Right ventricle myocardium superior (tissue), 1 donor: ENCODE data around the gene MAN1B1. TPM values are rescaled to one million over a fixed set of nuclear protein-coding genes. Genes with fewer than 3 reads are reported as not detected.

ENCODE experiments used
- ATAC-seq: fragments of 200-7000 bp; cut with Tn5 transposase; one replicate; pipeline ENCODE4 v1.9.1; 2020; ENCODE audit warnings: mild to moderate bottlenecking; ENCODE audit not compliant: poor library complexity
- DNase-seq: peaks from one replicate; pipeline ENCODE4 v3.0.0-alpha.2; 2020
- intact Hi-C: fragments of 100-400 bp; cut with DNase I; formaldehyde crosslinking; loops from one replicate; pipeline ENCODE4 v1.11.2; 2022
- total RNA-seq: library from RNA; stranded (reverse); fragmentation: NEBNext Ultra II Directional; extraction: Animal tissue kit (Norgen Biotek cat#: 25700); gene quantifications from one replicate; pipeline ENCODE4 v1.2.1, GENCODE V29; 2021
- donor health status: DM: no; HTN: yes; CAD: no; lungs with severe emphysema.

Gene MAN1B1
- total RNA-seq, 1 donor from 2014 or later, result 20.3 TPM

DNA sequence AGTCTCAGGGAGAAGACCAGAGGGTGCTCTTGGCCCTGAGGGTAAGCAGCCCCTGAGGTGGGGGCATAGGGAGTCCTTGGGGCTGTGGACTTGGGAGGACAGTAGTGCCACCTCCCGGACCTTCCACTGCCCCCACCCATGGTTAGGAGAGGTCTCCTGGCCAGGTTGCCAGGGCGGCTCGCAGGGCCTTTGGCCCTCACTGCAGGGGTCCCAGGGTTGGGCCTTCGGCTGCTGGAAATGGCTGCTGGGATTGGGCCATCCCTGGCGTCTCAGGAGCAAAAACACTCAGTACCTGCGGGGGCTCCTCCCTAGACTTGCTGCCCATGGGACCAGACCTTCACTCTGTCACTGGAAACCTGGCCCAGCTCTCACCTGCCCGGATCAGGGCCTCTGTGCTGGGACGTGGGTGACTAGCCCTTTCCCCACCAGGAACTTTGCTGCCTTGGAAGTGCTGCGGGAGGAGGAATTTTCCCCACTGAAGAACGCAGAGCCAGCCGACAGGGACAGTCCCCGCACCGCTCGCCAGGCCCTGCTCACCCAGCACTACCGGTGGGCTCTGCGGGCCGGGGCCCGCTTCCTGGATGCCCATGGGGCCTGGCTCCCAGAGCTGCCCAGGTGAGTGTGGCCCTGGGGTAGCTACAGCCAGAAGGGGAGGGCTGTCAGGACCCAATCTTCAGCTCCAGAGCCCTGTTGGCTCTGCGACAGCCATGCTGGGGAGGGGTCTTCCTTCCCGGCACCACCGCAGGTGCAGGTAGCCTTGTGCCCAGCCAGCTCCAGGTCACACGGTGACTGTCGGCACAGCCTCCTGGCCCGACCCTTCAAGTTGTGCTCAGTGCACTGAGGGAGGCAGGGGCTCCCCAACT is 6.3 kb upstream of the MAN1B1 start:
- ATAC-seq (no peak), DNase-seq (no peak)
- intact Hi-C loops, result no loop called here

DNA sequence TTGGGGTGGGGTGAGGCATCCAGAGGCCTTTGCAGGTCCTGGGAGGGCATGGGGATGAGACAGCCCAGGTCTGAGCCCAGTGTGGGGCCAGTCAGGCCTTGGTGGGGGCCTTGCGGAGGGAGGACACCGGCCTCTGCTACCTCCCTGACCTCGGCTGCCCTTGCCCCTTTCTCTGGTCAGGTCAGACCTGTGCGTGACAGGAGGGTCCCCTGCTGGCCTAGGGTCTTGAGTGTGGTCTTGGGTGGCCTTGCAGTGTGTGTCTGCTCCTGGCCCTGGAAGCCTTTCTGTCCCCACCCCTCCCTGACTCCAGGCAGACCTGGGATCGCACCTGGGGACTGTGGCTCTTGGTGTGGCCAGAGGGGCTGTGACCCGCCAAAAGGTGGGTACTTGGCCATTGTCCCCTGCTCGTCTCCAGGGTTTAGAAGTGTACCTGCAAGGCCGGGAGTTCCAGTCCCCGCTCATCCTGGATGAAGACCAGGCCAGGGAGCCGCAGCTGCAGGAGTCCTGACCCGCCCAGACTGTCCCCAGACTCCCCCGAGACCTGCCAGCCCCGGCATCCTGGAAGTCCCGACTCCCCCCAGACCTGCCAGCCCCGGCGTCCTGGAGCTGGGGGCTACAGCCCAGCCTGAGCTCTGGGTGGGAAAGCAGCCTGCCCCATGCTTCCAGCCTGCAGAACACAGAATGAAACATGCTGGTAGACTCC is 4.4 kb upstream of the MAN1B1 start:
- DNase-seq (no peak), ATAC-seq (no peak)
- intact Hi-C loops, result no loop called here

DNA sequence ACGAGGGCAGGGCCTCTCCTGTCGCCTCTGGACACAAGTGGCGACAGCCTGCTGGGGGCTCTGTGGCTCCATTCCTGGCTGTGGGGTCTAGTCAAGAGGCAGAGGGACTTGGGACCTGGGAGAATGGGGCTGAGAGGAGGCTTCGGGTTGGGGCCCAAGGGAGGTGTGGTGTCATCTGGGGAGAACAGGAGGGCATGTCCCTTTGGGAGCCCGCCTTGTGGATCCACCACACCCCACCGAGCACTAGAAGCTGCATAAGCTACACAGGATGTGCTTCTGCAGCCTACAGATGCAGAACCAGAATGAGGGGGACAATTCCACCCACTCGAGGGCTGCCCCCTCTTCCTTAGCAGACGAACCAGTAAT is 3.9 kb upstream of the MAN1B1 start:
- ATAC-seq, result no peak
- DNase-seq, result no peak
- intact Hi-C loops, result no loop called here

DNA sequence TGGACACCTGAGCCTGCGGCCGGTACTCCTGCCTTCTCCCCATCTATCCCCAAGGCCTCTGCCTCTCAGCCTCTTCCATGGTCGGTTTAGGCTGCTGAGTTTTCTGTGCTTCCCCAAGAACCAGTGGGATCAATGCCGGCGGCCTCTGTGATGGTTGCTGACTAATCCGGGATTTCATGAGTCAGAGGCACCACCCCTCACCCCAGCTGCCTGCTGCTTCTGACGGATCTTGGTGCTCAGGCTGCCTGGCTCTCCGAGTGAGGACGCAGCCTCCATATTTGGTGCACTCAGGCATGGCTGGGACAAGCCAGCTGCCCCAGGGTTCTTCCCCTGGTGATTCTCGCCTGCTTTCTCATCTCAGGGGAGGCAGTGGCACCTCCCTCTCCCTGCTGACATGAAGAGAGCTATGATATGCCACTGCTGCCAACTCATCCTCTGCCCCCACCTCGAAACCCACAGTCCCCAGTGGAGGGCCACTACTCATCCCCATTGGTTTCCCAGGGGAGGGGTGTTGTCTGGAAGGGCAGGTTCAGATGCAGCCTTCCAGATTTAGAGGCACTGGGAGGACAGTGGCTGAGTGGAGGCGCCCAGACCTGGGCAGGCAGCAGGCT is 3.3 kb upstream of the MAN1B1 start:
- intact Hi-C loops, result no loop called here
- DNase-seq (peak; percentile 73), ATAC-seq (no peak)

DNA sequence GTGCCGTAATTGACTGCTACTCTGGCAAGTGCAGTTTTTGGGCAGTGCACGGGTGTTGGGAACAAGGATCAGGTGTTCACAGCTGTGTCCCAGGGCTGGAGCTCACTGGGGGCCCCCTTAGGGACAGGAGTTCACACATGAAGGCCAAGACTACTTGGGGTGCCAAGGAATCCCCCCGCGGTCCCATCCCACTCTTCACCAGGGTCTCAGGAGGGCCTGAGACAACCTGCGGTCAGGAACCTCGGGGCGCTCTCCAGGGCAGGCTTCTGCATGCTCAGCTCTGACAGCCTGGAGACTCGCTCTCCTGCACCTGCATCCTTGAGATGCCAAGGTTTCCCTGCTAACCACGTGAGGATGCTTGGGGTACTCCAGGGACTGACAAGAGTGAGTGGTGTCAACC is 2.3 kb upstream of the MAN1B1 start:
- DNase-seq, result no peak
- ATAC-seq, result no peak
- intact Hi-C loops, result no loop called here

DNA sequence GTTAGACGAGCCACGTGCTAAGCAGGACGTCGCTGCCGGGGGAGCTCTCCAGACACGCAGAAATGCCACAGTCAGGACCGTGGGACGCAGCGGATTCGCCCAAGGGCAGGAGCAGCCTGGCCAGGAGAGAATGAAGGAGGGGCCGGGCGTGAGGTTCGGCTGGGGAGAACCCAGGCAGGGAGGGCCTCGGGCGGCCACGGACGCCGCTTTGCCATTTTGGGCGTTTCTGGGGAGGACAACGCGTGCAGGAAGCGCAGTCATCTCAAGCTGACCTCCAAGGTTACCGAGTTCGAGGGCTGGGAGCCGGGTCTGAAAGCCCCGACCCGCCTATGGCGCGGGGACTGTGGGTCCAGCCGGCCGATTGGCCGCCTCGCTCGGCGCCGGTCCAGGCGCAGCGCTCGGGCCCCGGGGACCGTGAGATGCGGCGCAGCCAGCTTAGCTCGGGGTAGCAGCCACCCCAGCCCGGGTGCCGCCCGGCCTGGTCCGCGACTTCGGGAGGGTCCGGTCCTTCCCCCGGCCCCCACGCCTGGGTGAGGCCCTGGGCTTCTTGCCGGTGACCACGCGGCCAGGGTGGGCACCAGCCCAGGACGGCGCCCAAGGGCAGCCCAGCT is 760 bp upstream of the MAN1B1 start:
- DNase-seq (peak; percentile 73), ATAC-seq (peak; percentile 44)
- intact Hi-C loops, result no loop called here

DNA sequence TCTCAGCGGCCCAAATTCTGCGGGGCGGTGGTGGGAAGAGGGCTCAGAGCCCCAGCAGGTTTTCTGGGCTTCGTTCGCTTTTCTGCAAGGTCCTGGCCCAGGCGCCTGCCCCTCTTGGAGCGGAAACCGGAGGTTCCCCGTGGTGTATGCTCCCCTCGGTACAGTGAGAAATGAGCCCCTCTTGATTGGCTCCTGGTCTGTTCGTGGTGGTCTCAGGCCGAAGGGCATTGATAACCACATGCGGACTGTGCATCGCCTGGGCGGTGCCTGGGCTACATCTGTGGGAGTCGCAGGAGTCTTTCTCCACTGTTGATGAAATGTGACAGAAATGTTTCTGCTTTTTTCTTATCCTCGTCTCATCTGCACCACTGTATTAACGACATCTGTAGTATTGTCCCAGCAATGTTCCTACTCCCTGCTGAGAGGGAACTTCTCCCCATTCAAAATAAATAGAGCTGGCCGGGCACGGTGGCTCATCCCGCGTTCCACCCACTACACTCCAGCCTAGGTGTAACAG is 682 bp downstream of the MAN1B1 start:
- intact Hi-C loops, result no loop called here
- DNase-seq (no peak), ATAC-seq (no peak)

DNA sequence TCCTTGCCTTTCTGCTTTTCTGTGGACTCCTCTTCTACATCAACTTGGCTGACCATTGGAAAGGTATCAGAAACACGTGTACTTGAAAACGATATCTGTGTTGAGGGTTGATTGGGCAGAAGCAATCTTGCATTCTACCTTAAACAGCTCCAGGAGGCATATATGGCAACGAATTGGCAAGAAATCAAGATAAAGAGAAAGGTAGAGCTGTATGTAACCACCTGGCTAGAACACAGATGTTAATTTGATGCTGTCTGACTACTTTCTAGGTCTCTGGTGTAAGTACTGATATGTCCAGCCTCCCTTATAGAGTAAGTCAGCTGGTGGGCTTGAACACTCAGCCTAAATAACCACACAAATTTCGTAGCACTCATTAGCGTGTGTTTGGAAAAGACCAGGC is 1.3 kb downstream of the MAN1B1 start:
- DNase-seq (no peak), ATAC-seq (no peak)
- intact Hi-C loops, result no loop called here

DNA sequence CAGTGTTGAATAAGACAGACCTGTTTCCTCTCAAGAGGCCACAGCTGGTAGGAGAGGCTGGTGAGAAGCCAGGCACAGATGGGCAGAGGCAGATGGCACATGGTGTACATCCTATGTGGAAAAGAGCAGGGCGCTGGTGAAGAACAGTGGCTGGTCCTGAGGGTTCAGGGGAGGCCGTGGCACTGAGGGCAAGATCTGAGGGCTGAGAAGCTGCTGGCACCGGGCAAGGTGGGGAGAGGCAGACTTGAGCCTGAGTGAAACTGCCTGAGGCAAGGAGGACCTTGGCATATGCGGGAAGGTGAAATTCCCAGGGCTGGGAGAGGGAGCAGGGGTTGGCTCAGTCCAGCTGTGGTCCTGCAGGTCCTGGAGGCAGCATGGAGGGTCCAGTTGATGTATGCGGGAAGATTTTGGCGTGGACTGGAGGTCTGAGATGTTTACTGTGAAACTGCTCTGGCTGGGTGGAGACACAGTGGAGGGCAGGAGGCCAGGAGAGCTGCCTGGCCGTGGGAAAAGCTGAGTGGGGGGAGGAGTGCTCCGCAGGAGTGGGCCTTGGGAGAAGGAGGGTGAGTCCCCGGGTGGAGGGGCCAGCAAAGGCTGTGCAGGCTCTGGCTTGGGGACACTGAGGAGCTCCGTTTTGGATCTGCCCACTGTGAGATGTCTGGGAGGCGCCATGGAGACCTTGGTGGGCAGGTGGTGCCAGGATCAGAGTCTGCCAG is 2.6 kb downstream of the MAN1B1 start:
- DNase-seq (no peak), ATAC-seq (no peak)
- intact Hi-C loops, result no loop called here

DNA sequence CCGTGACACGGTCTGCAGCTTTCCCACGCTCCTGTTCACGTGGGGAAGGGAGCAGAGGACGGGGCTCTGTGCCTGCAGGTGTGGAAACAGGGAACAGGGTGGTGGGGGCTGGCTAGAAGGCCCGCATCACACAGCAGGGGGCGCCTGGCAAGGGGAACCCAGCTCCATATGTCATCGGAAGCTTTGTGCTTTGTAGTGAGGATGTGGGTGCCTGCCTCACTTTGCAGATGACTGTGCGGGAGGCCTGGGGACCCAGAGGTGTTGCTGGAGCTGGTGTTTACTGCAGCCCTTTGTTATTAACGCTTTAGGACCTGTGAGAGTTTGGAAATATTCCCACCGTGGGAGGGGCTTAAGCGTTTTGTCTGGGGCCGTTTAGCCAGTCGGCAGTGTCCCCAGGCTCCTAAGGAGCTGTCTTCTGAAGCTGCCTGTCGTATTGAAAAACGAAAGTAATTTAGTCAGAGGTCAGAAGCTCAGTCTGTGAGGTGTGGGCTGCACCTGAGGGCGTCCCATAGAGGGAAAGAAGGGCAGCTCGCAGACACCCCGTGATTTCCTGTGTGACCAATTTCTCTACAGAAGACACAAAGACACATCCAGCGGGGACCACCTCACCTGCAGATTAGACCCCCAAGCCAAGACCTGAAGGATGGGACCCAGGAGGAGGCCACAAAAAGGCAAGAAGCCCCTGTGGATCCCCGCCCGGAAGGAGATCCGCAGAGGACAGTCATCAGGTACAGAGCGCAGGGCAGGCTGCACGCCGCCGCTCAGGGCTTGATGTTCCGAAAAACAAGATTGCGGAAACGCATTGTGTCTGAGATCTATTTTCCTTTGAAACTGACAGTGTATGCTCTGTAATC is 9.1 kb downstream of the MAN1B1 start:
- DNase-seq (peak; percentile 43), ATAC-seq (no peak)
- intact Hi-C loops, result no loop called here

DNA sequence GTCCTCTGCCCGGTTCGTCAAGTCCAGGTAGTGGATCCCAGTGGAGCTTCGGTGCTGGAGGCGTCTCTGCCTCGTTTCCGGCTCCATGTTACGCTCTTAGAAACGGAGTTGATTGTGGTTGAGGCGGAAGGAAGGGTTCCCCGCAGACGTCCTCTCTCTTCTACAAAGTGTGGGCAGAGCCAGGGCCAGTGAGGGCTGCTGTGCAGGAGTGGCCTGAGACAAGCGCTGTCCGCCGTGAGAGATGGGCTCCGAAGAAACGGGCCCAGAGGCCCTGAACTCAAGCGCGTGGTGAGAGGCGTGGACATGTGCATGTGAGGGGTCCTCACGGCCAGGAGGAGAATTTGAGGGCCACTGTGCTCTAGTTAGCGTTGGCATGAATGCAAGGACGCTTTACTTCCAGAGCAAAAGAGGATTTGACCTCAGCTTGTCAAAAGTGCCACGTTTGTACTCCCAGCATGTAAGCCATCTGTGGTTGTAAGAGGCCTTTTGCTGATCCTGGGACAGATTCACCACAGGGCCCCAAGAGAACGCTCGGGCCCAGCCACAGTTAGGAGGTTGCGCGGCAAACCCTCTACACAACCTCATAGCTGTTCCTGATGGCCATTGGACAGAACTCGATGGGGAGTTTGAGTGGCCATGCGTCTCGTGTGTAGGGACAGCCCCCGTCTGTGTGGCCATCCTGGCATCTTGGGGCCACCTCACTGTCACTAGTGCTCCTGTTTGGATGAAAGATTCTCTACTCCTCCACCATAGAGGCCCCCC is 10.2 kb downstream of the MAN1B1 start:
- DNase-seq, result no peak
- intact Hi-C loops, result no loop called here
- ATAC-seq, result no peak

DNA sequence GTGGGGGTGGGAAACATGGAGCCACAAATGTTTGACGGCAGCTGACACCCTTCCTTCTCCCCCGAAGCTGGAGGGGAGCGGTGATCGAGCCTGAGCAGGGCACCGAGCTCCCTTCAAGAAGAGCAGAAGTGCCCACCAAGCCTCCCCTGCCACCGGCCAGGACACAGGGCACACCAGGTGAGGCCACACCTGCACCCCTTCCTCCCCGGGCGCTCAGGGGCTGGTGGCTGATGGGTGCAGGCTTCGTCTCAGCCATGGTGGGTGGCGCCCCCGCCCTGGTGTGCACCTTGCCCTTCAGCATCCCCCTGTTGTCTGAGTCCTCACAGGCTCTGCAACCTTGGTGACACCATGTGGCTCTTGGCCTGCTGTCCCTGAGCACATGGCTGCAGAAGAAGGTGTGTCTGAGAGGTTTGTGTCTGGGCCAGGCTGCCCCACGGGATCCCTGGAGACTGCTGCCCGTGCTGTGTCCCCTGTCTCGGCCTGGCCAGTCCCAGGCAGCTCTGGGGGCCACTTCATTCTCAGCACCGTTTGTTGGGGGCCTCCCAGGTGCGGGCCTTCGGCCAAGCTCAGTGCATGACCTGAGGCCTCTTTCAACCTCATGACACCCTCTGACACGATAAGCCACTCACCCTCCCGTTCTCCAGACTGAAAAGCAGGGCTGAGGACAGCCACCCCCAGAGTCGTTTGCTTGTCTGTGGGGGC is 11.1 kb downstream of the MAN1B1 start:
- ATAC-seq (no peak), DNase-seq (no peak)
- intact Hi-C loops, result no loop called here

DNA sequence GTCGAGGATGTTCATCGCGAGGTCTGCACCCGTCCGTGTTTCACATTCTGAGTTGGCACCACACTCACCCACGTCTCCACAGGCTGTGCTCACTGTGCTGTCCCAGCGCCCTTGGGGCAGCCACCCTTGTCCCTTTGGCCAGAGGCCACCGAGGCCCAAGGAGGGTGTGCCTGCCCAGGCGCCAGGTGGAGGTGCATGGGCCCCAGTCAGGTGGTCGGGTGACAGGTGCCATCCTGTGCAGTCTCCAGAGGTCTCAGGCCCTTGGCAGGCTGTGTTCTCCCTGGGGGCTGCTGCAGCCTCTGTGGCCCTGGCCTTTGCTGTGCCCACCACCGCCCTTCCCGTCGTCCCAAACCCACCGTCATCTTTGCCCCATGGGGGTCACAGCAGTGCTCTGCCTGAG is 12.4 kb downstream of the MAN1B1 start:
- intact Hi-C loops, result no loop called here
- DNase-seq (peak; percentile 29), ATAC-seq (no peak)

DNA sequence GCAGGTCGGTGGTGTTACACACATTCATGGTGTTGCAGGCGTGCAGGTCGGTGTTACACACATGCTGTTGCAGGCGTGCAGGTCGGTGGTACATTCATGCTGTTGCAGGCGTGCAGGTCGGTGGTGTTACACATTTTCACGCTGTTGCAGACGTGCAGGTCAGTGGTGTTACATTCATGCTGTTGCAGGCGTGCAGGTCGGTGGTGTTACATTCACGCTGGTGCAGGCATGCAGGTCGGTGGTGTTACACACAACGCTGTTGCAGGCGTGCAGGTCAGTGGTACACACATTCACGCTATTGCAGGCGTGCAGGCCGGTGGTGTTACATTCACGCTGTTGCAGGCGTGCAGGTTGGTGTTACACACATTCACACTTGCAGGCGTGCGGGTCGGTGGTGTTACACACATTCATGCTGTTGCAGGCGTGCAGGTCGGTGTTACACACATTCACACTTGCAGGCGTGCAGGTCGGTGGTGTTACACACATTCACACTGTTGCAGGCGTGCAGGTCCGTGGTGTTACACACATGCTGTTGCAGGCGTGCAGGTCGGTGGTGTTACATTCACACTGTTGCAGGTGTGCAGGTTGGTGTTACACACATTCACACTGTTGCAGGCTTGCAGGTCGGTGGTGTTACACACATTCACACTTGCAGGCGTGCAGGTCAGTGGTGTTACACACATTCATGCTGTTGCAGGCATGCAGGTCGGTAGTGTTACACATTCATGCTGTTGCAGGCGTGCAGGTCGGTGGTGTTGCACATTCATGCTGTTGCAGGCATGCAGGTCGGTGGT is 16.6 kb downstream of the MAN1B1 start:
- DNase-seq (peak; percentile 33), ATAC-seq (no peak)
- intact Hi-C loops, result no loop called here

DNA sequence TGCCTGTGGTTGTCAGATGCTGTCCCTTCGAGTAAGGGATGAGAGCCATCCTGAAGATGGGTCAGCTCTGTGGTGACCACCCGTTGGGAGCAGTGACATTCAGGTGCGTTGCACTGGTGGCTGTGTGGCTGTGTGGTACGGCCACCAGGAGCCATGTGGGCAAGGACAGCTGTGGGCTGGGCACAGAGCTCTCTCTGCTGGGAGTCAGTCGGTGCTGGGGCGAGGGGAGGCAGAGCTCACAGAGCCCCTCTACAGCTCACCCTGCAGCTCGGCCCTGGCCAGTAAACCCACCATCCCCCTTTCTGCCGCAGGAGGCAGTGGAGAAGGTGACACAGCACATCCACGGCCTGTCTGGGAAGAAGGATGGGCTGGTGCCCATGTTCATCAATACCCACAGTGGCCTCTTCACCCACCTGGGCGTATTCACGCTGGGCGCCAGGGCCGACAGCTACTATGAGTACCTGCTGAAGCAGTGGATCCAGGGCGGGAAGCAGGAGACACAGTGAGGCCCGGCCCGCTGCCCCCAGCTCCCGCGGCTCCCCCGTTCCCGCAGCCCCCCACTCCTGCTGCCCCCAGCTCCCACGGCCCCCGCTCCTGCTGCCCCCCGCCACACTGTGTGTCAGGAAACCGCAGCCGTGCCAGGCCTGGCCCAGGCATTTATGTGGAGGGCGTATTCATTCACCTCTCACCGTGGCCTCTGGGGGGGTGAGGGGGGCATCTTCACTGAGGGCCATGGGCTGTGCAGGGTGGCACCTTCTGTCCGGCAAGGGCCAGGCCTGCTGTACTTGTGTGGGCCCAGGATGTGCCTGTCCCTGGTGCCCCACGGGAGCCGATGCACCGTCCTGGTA is 19.3 kb downstream of the MAN1B1 start:
- DNase-seq (no peak), ATAC-seq (no peak)
- intact Hi-C loops, result no loop called here
